BJ (cell line): ENCODE measurements around the gene HSH2D. TPM values are rescaled to one million over a fixed set of nuclear protein-coding genes. Genes with fewer than 3 reads are reported as not detected.

Experiments used
- CTCF ChIA-PET: fragments of 350-600 bp; formaldehyde crosslinking; extraction: SDS; loops from one replicate; lab custom pipeline; 2021; ENCODE audit warnings: antibody characterized with exemption, inconsistent platforms; lab: Yijun Ruan, JAX
- POLR2A ChIA-PET: fragments of 300-600 bp; sonication (Branson Sonifier 250); formaldehyde crosslinking; extraction: SDS; loops from one replicate; lab custom pipeline; 2021; ENCODE audit warnings: antibody characterized with exemption; lab: Charles Lee
- DNase-seq: peaks from one replicate; pipeline ENCODE4 v3.0.0-alpha.2; 2011; ENCODE audit warnings: low read depth
- H3K27me3 ChIP-seq: 2 replicates; pipeline ENCODE4 v1.6.0; 2011; ENCODE audit warnings: low read length; ENCODE audit not compliant: control insufficient read depth, insufficient read depth
- H3K36me3 ChIP-seq: 2 replicates; pipeline ENCODE4 v1.5.1; 2011; ENCODE audit warnings: low read length; ENCODE audit not compliant: control insufficient read depth, insufficient read depth
- H3K4me3 ChIP-seq: 2 replicates; pipeline ENCODE4 v1.5.1; 2011; ENCODE audit warnings: low read depth, mild to moderate bottlenecking, control low read depth, low read length
- polyA plus RNA-seq: library from polyadenylated mRNA; depleted of rRNA; stranded (reverse); fragments of >200 nt; gene quantifications from 2 replicates; pipeline ENCODE4 v1.2.3, GENCODE V29; 2011
- TF ChIP-seq, protein P1 (sequence below): IDR thresholded peaks from 2 replicates; pipeline ENCODE4 v1.5.1; 2011; ENCODE audit warnings: low read depth, mild to moderate bottlenecking, control low read depth, inconsistent platforms, low read length, moderate library complexity; ENCODE audit not compliant: insufficient read depth

HSH2D gene
- polyA plus RNA-seq, 1 experiment = not detected

DNA sequence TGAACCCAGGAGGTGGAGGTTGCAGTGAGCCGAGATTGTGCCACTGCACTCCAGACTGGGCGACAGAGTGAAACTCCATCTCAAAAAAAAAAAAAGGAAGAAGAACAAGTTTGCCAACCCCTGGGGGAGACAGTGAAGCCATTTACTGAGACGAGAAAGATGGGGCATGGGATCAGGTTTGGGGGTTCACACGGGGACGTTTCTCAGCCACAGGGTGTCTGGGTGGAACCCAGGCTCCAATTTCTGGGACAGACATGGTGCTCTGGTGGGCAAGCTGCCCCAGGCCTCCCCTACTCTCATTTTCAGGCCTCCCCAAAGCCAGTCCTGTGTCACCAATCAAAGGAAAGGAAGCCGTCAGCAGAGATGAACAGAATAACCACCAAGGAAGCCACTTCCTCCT, 13.4 kb downstream of the HSH2D start:
- Histone ChIP-seq H3K27me3 (no peaks in the 10 kb centered on the region), H3K36me3 (no peaks in the 10 kb centered on the region), H3K4me3 (no peak overlapping the region)
- DNase-seq = no peak
- CTCF ChIA-PET = interaction anchor here (0.7 kb wide), 1 partner anchor 24 kb away, joined by 5 read pairs; no protein-coding TSS in a partner anchor
- POLR2A ChIA-PET = no interaction called here
- TF ChIP-seq, protein P1, sequence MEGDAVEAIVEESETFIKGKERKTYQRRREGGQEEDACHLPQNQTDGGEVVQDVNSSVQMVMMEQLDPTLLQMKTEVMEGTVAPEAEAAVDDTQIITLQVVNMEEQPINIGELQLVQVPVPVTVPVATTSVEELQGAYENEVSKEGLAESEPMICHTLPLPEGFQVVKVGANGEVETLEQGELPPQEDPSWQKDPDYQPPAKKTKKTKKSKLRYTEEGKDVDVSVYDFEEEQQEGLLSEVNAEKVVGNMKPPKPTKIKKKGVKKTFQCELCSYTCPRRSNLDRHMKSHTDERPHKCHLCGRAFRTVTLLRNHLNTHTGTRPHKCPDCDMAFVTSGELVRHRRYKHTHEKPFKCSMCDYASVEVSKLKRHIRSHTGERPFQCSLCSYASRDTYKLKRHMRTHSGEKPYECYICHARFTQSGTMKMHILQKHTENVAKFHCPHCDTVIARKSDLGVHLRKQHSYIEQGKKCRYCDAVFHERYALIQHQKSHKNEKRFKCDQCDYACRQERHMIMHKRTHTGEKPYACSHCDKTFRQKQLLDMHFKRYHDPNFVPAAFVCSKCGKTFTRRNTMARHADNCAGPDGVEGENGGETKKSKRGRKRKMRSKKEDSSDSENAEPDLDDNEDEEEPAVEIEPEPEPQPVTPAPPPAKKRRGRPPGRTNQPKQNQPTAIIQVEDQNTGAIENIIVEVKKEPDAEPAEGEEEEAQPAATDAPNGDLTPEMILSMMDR = no peak

DNA sequence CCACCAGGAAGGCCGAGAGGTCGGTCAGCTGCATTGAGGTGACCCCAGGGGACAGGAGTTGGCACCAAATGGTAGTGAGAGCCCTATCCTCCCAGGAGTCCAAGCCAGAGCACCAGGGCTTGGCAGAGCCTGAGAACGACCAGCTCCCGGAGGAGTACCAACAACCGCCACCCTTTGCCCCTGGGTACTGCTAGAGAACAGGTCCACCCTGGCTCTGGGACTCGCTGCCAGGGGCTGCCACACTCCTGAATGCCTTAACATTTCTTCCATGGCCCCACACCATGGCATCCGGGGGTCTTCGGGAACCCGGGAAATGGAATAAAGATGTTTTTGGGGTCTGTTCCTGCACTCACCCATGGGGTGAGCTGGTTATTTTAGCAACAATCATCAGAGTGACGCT, 14.1 kb downstream of the HSH2D start:
- H3K4me3 ChIP-seq = no peak overlapping the region
- no peak for DNase-seq
- TF ChIP-seq, protein P1 = no peak
- ChIA-PET POLR2A (no interaction called here), CTCF (interaction anchor here (1.6 kb wide), 1 partner anchor 8 kb away, joined by 4 read pairs; no protein-coding TSS in a partner anchor)
- no peaks in the 10 kb centered on the region for H3K27me3 ChIP-seq
- no peaks in the 10 kb centered on the region for H3K36me3 ChIP-seq

DNA sequence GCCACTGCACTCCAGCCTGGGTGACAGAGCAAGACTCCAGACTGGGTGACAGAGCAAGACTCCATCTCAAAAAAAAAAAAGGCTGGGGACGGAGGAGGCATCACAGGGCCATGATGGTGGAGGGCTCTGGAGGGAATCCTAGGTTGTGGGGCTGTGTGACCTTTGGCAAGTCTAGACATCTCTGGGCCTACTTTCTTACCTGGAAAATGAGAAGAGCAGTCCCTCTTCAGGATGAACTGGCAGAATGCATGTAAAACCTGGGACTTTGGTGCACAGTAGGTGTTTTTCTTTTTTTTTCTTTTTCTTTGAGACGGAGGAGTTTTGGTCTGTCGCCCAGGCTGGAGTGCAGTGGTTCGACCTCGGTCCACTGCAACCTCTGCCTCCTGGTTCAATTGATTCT, 16.2 kb downstream of the HSH2D start:
- no peaks in the 10 kb centered on the region for H3K27me3 ChIP-seq
- no peaks in the 10 kb centered on the region for H3K36me3 ChIP-seq
- no peak for DNase-seq
- no peak overlapping the region for H3K4me3 ChIP-seq
- TF ChIP-seq, protein P1 = no peak
- ChIA-PET POLR2A (no interaction called here), CTCF (interaction anchor here (1.1 to 1.3 kb wide), 3 partner anchors 8 to 23 kb away, joined by 3 to 4 read pairs (median 3); no protein-coding TSS in a partner anchor)

DNA sequence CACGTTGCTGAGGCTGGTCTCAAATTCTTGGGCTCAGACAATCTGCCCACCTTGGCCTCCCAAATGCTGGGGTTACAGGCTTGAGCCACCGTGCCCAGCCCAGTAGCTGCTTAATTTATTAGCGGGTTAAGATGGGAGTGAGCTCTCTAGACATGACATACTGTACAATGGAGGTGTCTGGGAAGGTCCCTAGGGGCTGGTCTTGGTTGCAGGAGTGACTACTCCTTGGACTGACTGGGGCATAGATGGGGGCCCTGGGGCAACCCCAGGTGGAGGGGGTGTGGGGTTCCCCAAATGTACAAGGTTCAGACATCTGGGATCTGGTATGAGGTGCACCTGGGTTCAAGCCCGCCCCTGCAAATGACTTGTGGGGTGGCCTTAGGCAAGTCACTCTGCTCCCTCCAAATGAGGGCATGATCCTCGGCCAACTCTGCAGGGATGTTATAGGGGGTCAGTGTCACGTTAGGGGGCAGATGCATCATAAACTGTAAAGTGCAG, 17.0 kb downstream of the HSH2D start:
- POLR2A ChIA-PET = no interaction called here
- DNase-seq = no peak
- Histone ChIP-seq H3K4me3 (no peak overlapping the region), H3K27me3 (no peaks in the 10 kb centered on the region), H3K36me3 (no peaks in the 10 kb centered on the region)
- CTCF ChIA-PET = interaction anchor here (1.1 to 1.2 kb wide), 2 partner anchors 9 to 10 kb away, joined by 3 to 4 read pairs; no protein-coding TSS in a partner anchor
- TF ChIP-seq, protein P1 = no peak

DNA sequence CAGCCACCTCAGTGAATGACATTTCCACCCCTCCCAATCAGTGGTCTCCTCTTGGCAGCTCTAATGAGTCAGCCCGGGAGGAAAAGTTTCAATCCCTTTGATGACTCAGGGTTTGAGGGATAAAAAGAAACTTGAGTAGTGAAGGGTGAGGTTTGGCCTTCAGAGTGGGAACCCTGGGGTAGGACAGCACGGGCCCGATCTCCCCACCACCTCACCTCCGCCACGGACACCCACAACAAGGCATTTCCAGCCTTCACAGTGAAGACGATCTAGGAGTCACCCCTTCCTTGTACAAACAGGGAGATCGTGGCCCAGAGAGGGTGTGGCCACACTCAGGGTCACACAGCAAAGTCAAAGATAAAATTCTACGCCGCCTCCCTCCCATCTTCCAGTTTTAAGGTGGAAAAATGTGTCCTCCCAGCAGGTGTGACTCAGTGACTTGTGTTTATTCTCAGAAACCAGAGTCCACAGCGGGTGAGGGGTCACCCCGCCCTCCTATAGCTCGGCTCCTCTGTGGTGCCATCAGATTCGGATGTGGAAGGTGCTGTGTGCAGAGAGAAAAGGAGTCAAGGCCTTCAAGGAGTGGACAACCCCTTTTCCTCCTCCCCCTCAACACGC, 17.6 kb downstream of the HSH2D start:
- POLR2A ChIA-PET = no interaction called here
- TF ChIP-seq, protein P1 = no peak
- no peak for DNase-seq
- Histone ChIP-seq H3K4me3 (no peak overlapping the region), H3K36me3 (no peaks in the 10 kb centered on the region), H3K27me3 (no peaks in the 10 kb centered on the region)
- CTCF ChIA-PET = interaction anchor here (0.9 to 1.2 kb wide), 2 partner anchors 11 to 24 kb away, joined by 3 read pairs; partner anchors contain the start of gene FAM32A
